H1 (cell line): ENCODE results near the gene MCAT. TPM values are rescaled to one million over a fixed set of nuclear protein-coding genes. Genes with fewer than 3 reads are reported as not detected.

ENCODE experiments used
- CTCF ChIA-PET: fragments of 300-600 bp; sonication (Branson Sonifier 250); formaldehyde crosslinking; loops from one replicate; lab custom pipeline; 2021; ENCODE audit not compliant: partially characterized antibody; lab: Charles Lee
- POLR2A ChIA-PET: fragments of 300-600 bp; sonication (Branson Sonifier 250); formaldehyde crosslinking; loops from one replicate; lab custom pipeline; 2021; ENCODE audit warnings: inconsistent platforms; ENCODE audit not compliant: partially characterized antibody; lab: Charles Lee
- DNase-seq, 2 experiments: peaks; one replicate each; pipeline versions ENCODE4 v3.0.0 to v3.0.0-alpha.2; 2010 to 2022; ENCODE audit warnings: low spot score in 2 of 2, low read depth in 1 of 2, mixed read lengths in 1 of 2
- FAIRE-seq: peaks from 2 replicates; lab custom pipeline; 2011; peaks lifted over from hg19 to GRCh38; lab: Jason Lieb, UNC
- H2AFZ ChIP-seq: 2 replicates; pipeline ENCODE4 v1.8.1; 2012; ENCODE audit warnings: low read length, inconsistent platforms
- H2AK5ac ChIP-seq: 2 replicates; pipeline ENCODE4 v1.6.1; 2013; ENCODE audit warnings: low read depth, low read length
- H2BK120ac ChIP-seq: replicated peaks from 2 replicates; pipeline ENCODE3; 2013; ENCODE audit warnings: low read depth, low read length, inconsistent platforms
- H2BK12ac ChIP-seq: 2 replicates; pipeline ENCODE4 v1.6.1; 2013; ENCODE audit warnings: low read depth, low read length
- H2BK15ac ChIP-seq: 2 replicates; pipeline ENCODE4 v1.6.1; 2013; ENCODE audit warnings: low read length
- H2BK20ac ChIP-seq: 2 replicates; pipeline ENCODE4 v1.6.1; 2013; ENCODE audit warnings: low read length
- H2BK5ac ChIP-seq: 2 replicates; pipeline ENCODE4 v1.6.1; 2013; ENCODE audit warnings: low read depth, low read length
- H3K14ac ChIP-seq: 2 replicates; pipeline ENCODE4 v1.6.1; 2013; ENCODE audit warnings: inconsistent platforms; ENCODE audit not compliant: insufficient read length
- H3K18ac ChIP-seq: 2 replicates; pipeline ENCODE4 v1.6.1; 2013; ENCODE audit warnings: low read length; ENCODE audit errors: extremely low read depth
- H3K23ac ChIP-seq: 2 replicates; pipeline ENCODE4 v1.6.1; 2013; ENCODE audit warnings: inconsistent platforms; ENCODE audit not compliant: insufficient read length
- H3K23me2 ChIP-seq: 2 replicates; pipeline ENCODE4 v1.6.1; 2013; ENCODE audit warnings: low read depth, low read length
- H3K27ac ChIP-seq: 2 replicates; pipeline ENCODE4 v1.6.1; 2011; ENCODE audit warnings: low read depth, low read length, inconsistent platforms
- H3K27me3 ChIP-seq, 4 experiments: replicated peaks in 1 of 4; 1 replicate in 1 of 4; 2 replicates in 3 of 4; pipeline versions ENCODE4 v1.6.1 to v1.8.1; 2011 to 2013; ENCODE audit warnings: low read length in 3 of 4, mild to moderate bottlenecking in 3 of 4, inconsistent platforms in 2 of 4, mixed read lengths in 2 of 4, moderate library complexity in 1 of 4; ENCODE audit not compliant: control insufficient read depth in 3 of 4, insufficient read depth in 3 of 4; ENCODE audit errors: extremely low read depth in 1 of 4
- H3K36me3 ChIP-seq, 4 experiments: 2 replicates each; pipeline versions ENCODE4 v1.6.1 to v1.8.1; 2011 to 2013; ENCODE audit warnings: mild to moderate bottlenecking in 4 of 4, low read length in 3 of 4, moderate library complexity in 2 of 4, control low read depth in 1 of 4, inconsistent platforms in 1 of 4; ENCODE audit not compliant: insufficient read depth in 4 of 4, control insufficient read depth in 2 of 4
- H3K4ac ChIP-seq: replicated peaks from 2 replicates; pipeline ENCODE3; 2013; ENCODE audit warnings: low read length, low read depth, mixed read lengths, inconsistent platforms; ENCODE audit not compliant: insufficient read length
- H3K4me1 ChIP-seq, 4 experiments: replicated peaks in 1 of 4; 1 replicate in 1 of 4; 2 replicates in 3 of 4; pipeline versions ENCODE4 v1.6.1 to v1.8.1; 2011 to 2013; ENCODE audit warnings: low read length in 3 of 4, inconsistent platforms in 2 of 4, mixed read lengths in 1 of 4; ENCODE audit not compliant: insufficient read depth in 4 of 4, control insufficient read depth in 3 of 4
- H3K4me2 ChIP-seq, 2 experiments: 2 replicates each; pipeline versions ENCODE4 v1.6.1 to v1.8.1; 2011 to 2013; ENCODE audit warnings: low read depth in 2 of 2, low read length in 2 of 2, control low read depth in 1 of 2, inconsistent platforms in 1 of 2, mild to moderate bottlenecking in 1 of 2; ENCODE audit not compliant: insufficient read depth in 1 of 2
- H3K4me3 ChIP-seq, 4 experiments: fragments of 200-600, 300-600 bp in 1 of 4; sonication (generic), shearing (Covaris generic), sonication (Bioruptor Twin) in 1 of 4; 2 replicates each; pipeline versions ENCODE4 v1.5.1 to v1.8.1; 2011 to 2016; ENCODE audit warnings: low read length in 4 of 4, low read depth in 3 of 4, control low read depth in 2 of 4, inconsistent platforms in 2 of 4, mild to moderate bottlenecking in 2 of 4, mixed read lengths in 1 of 4, moderate library complexity in 1 of 4; ENCODE audit not compliant: insufficient read depth in 2 of 4; ENCODE audit errors: extremely low read depth in 1 of 4
- H3K56ac ChIP-seq: replicated peaks from 2 replicates; pipeline ENCODE3; 2013; ENCODE audit warnings: low read depth, mild to moderate bottlenecking, mixed read lengths, low read length, inconsistent platforms; ENCODE audit not compliant: insufficient read length
- H3K79me1 ChIP-seq: 2 replicates; pipeline ENCODE4 v1.6.1; 2013; ENCODE audit warnings: low read depth, low read length, control low read depth
- H3K79me2 ChIP-seq, 2 experiments: 2 replicates each; pipeline versions ENCODE4 v1.6.1 to v1.8.1; 2012 to 2013; ENCODE audit warnings: low read length in 2 of 2, mild to moderate bottlenecking in 2 of 2, inconsistent platforms in 1 of 2; ENCODE audit not compliant: insufficient read depth in 2 of 2, control insufficient read depth in 1 of 2
- H3K9ac ChIP-seq, 4 experiments: replicated peaks in 1 of 4; 1 replicate in 1 of 4; 2 replicates in 3 of 4; pipeline versions ENCODE4 v1.6.1 to v1.8.1; 2011 to 2013; ENCODE audit warnings: low read depth in 3 of 4, low read length in 3 of 4, control low read depth in 2 of 4, mild to moderate bottlenecking in 2 of 4, moderate library complexity in 2 of 4, inconsistent platforms in 1 of 4; ENCODE audit errors: extremely low read depth in 1 of 4
- H3K9me3 ChIP-seq, 2 experiments: 2 replicates each; pipeline versions ENCODE4 v1.6.1 to v1.8.1; 2012 to 2013; ENCODE audit warnings: mild to moderate bottlenecking in 2 of 2, moderate library complexity in 2 of 2, control low read depth in 1 of 2, inconsistent platforms in 1 of 2, low read depth in 1 of 2, low read length in 1 of 2, mixed read lengths in 1 of 2; ENCODE audit not compliant: insufficient read depth in 2 of 2
- H4K20me1 ChIP-seq, 2 experiments: replicated peaks in 1 of 2; 2 replicates each; pipeline versions ENCODE3 to v1.8.1; 2011 to 2013; ENCODE audit warnings: inconsistent platforms in 2 of 2, low read length in 2 of 2, mild to moderate bottlenecking in 1 of 2; ENCODE audit not compliant: insufficient read depth in 2 of 2, control insufficient read depth in 1 of 2
- H4K5ac ChIP-seq: 2 replicates; pipeline ENCODE4 v1.6.1; 2013; ENCODE audit warnings: low read length, low read depth, mixed read lengths, inconsistent platforms; ENCODE audit not compliant: insufficient read length
- H4K8ac ChIP-seq: 2 replicates; pipeline ENCODE4 v1.8.0; 2013; ENCODE audit warnings: mild to moderate bottlenecking, moderate library complexity, low read length, inconsistent platforms; ENCODE audit not compliant: insufficient read depth; ENCODE audit errors: extremely low read depth
- H4K91ac ChIP-seq: replicated peaks from 2 replicates; pipeline ENCODE3; 2013; ENCODE audit warnings: low read length, mixed read lengths, inconsistent platforms; ENCODE audit not compliant: insufficient read length
- BCL11A ChIP-seq, 2 experiments: IDR thresholded peaks; one replicate each; pipeline ENCODE4 v1.6.1; 2011; ENCODE audit warnings: low read depth in 2 of 2, low read length in 2 of 2, mild to moderate bottlenecking in 2 of 2
- BRCA1 ChIP-seq: IDR thresholded peaks from 2 replicates; pipeline ENCODE4 v1.6.1; 2012; ENCODE audit warnings: low read depth, low read length, improper control_type of control experiment
- CHD2 ChIP-seq: IDR thresholded peaks from 2 replicates; pipeline ENCODE4 v1.6.1; 2012; ENCODE audit warnings: low read length, improper control_type of control experiment
- EP300 ChIP-seq, 2 experiments: IDR thresholded peaks; 1 replicate in 1 of 2; 2 replicates in 1 of 2; pipeline ENCODE4 v1.6.1; 2011 to 2012; ENCODE audit warnings: low read depth in 2 of 2, low read length in 2 of 2, mild to moderate bottlenecking in 2 of 2, borderline replicate concordance in 1 of 2, inconsistent platforms in 1 of 2, moderate library complexity in 1 of 2
- PHF8 ChIP-seq: fragments of 200-600 bp; sonication (generic); conservative IDR thresholded peaks from 2 replicates; pipeline ENCODE4 v1.7.1; 2012; ENCODE audit warnings: low read depth, mild to moderate bottlenecking, inconsistent platforms, low read length, moderate library complexity
- POU5F1 ChIP-seq: IDR thresholded peaks from 2 replicates; pipeline ENCODE4 v1.6.1; 2011; ENCODE audit warnings: low read depth, mild to moderate bottlenecking, low read length, moderate library complexity
- SIN3A ChIP-seq, 2 experiments: IDR thresholded peaks in 1 of 2; conservative IDR thresholded peaks in 1 of 2; 2 replicates each; pipeline ENCODE4 v1.6.1; 2011 to 2012; ENCODE audit warnings: low read length in 2 of 2, improper control_type of control experiment in 1 of 2, low read depth in 1 of 2, mild to moderate bottlenecking in 1 of 2
- SIRT6 ChIP-seq: IDR thresholded peaks from one replicate; pipeline ENCODE4 v1.7.1; 2012; ENCODE audit warnings: low read length, inconsistent platforms
- SP1 ChIP-seq: IDR thresholded peaks from 2 replicates; pipeline ENCODE4 v1.6.1; 2011; ENCODE audit warnings: low read depth, low read length
- TAF1 ChIP-seq: IDR thresholded peaks from 2 replicates; pipeline ENCODE4 v1.6.1; 2011; ENCODE audit warnings: mild to moderate bottlenecking, low read depth, low read length
- ZNF274 ChIP-seq: IDR thresholded peaks from 2 replicates; pipeline ENCODE4 v1.7.0; 2012; ENCODE audit warnings: low read length, borderline replicate concordance; ENCODE audit errors: extremely low read depth
- WGBS, 2 experiments: shearing (Covaris generic) in 1 of 2; methylation state at CpG; one replicate each; pipeline versions ENCODE4 v1.1.6 to v1.1.7; 2013 to 2015; ENCODE audit warnings: low lambda C conversion rate in 2 of 2, mixed read lengths in 2 of 2, inconsistent platforms in 1 of 2, low coverage in 1 of 2, missing lambda C conversion rate in 1 of 2; ENCODE audit not compliant: insufficient replicate concordance in 2 of 2, insufficient coverage in 1 of 2, insufficient read length in 1 of 2; ENCODE audit errors: extremely low coverage in 1 of 2, missing lambda C conversion rate in 1 of 2; 5-methylcytosine and 5-hydroxymethylcytosine counted together
- polyA plus RNA-seq, 7 experiments: library from polyadenylated mRNA; depleted of rRNA in 3 of 7; stranded (reverse) in 5 of 7; unstranded in 2 of 7; fragments of >200 nt in 5 of 7; fragments of 200-250 nt in 2 of 7; gene quantifications; 1 replicate in 5 of 7; 2 replicates in 1 of 7; 4 replicates in 1 of 7; pipeline versions ENCODE4 v1.2.1 to v1.2.3, GENCODE V29; 2011 to 2013; ENCODE audit warnings: missing spikeins in 2 of 7, mixed read lengths in 2 of 7
- total RNA-seq: library from RNA; stranded (reverse); fragmentation: NEBNext Ultra II Directional; extraction: Animal tissue kit (Norgen Biotek cat#: 25700); gene quantifications from 2 replicates; pipeline ENCODE4 v1.2.1, GENCODE V29; 2021
- TF ChIP-seq, protein P1 (sequence below): IDR thresholded peaks from 2 replicates; pipeline ENCODE4 v1.6.1; 2012; ENCODE audit warnings: inconsistent platforms
- TF ChIP-seq, protein P2 (sequence below): IDR thresholded peaks from 2 replicates; pipeline ENCODE4 v1.6.1; 2012; ENCODE audit warnings: inconsistent platforms

MCAT gene
- total and polyA plus RNA-seq, 2 of the 8 experiments (the other 6 are each of a cell fraction or from before 2014, with no cell fraction given), result 15.8 to 17.4 TPM

DNA sequence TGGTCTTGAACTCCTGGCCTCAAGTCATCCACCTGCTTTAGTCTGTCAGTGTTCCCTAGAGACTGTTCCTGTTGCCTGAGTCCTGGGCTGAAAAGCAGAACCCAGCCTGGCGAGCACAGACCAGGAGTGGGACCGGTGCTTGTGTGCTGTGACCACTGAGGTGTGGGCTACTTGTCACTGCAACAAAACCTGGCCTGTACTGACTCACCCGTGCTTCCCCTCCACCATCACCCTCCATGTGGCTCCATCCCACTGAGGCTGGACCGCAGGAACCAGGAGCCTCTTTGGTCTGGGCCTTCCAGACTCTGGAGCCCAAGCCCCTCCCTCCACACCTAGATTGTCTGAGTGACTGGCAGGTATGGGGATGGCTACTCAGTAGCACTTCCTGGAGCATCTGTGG is 8.6 kb downstream of the MCAT start:
- Histone ChIP-seq H3K9me3 (no peaks in the 10 kb centered on the region), H3K56ac (no peak overlapping the region), H3K4ac (no peak overlapping the region), H3K36me3 (peaks cover 6 to 56% (median 17%) of the 10 kb centered on the region in 4 experiments; a peak in 6 of 8 replicates), H3K23ac (no peak overlapping the region), H2BK5ac (no peak overlapping the region), H3K27ac (no peak overlapping the region), H4K5ac (no peak overlapping the region), H2BK12ac (no peak overlapping the region), H2BK20ac (no peak overlapping the region), H3K4me3 (no peak overlapping the region), H3K79me1 (peaks cover 5% of the 10 kb centered on the region), H3K79me2 (no peaks in the 10 kb centered on the region), H4K91ac (no peak overlapping the region), H3K4me1 (no peaks in the 10 kb centered on the region; a peak in 2 of 7 replicates), H2BK15ac (no peak overlapping the region), H2AK5ac (no peak overlapping the region), H3K4me2 (no peak overlapping the region), H3K27me3 (no peaks in the 10 kb centered on the region), H4K20me1 (peaks cover 0 to 14% of the 10 kb centered on the region in 2 experiments), H2AFZ (no peak overlapping the region), H3K9ac (no peak overlapping the region), H3K18ac (no peak overlapping the region), H2BK120ac (no peak overlapping the region), H4K8ac (no peak overlapping the region), H3K23me2 (no peaks in the 10 kb centered on the region), H3K14ac (no peak overlapping the region)
- no peak for DNase-seq
- no peak for FAIRE-seq
- CTCF ChIA-PET, result interaction anchor here (1.1 to 2.6 kb wide), 5 partner anchors 8 to 56 kb away, joined by 3 to 10 read pairs (median 4); no protein-coding TSS in a partner anchor
- POLR2A ChIA-PET, result interaction anchor here (1.5 kb wide), 1 partner anchor 32 kb away, joined by 3 read pairs; no protein-coding TSS in a partner anchor
- 95% methylated on average over 4 of the region's 4 CpGs; no CpG with 5 or more reads in 1 of the 2 experiments for WGBS, 2 experiments
- TF ChIP-seq, protein P1, sequence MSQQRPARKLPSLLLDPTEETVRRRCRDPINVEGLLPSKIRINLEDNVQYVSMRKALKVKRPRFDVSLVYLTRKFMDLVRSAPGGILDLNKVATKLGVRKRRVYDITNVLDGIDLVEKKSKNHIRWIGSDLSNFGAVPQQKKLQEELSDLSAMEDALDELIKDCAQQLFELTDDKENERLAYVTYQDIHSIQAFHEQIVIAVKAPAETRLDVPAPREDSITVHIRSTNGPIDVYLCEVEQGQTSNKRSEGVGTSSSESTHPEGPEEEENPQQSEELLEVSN, result no peak
- no peak for TF ChIP-seq SP1
- TF ChIP-seq TAF1, result no peak
- no peak for TF ChIP-seq CHD2
- no peak for TF ChIP-seq BCL11A (IDR thresholded peaks at IDR 0.05; ENCODE audit: low read depth in 2 of 2, low read length in 2 of 2)
- TF ChIP-seq SIRT6, result no peak
- no peak for TF ChIP-seq PHF8
- no peak for TF ChIP-seq EP300 (IDR thresholded peaks at IDR 0.05; ENCODE audit: borderline replicate concordance in 1 of 2, low read depth in 2 of 2, low read length in 2 of 2)
- TF ChIP-seq POU5F1, result no peak
- no peak for TF ChIP-seq ZNF274
- no peak for TF ChIP-seq SIN3A (conservative IDR thresholded peaks at IDR 0.05 in 1 of 2, IDR thresholded peaks at IDR 0.05 in 1 of 2; ENCODE audit: low read depth in 1 of 2, low read length in 2 of 2)
- TF ChIP-seq BRCA1, result no peak
- TF ChIP-seq, protein P2, sequence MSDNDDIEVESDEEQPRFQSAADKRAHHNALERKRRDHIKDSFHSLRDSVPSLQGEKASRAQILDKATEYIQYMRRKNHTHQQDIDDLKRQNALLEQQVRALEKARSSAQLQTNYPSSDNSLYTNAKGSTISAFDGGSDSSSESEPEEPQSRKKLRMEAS, result no peak
